CMK (cell line): ENCODE results near the gene NR2C2AP.
"Not testable (repeated sequence)": the region's sequence is repeated elsewhere in the genome, so short reads cannot be mapped to it uniquely, and the experiment has no call there.

ENCODE experiments used
- DNase-seq: peaks from one replicate; pipeline ENCODE4 v3.0.0-alpha.2; 2010; ENCODE audit warnings: low read depth

NR2C2AP gene

DNA sequence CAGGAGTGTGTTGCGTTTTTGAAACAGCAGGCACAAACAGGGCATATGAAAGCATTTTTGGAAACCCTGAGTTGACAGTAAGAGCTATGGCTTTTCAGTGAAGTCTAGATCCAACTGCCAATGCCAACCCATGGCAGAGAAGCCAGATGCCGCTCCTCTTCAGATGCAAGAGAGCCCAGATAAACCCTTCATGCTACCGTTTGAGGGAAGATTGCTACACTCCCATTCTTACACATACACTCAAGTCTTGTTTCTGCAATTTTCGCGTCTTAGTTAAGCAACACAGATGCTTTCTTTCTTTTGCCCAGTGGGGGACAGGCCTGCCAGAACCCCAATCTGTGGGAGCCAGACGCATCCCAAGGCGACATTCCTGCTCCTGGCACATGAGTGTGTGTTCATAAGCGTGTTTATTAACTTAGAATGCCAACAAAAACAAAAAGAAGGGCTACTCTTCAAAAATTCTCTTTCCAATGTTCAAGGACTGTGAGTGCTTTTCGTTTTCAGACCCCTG, 21.7 kb downstream of the NR2C2AP start:
- DNase-seq = no peak

DNA sequence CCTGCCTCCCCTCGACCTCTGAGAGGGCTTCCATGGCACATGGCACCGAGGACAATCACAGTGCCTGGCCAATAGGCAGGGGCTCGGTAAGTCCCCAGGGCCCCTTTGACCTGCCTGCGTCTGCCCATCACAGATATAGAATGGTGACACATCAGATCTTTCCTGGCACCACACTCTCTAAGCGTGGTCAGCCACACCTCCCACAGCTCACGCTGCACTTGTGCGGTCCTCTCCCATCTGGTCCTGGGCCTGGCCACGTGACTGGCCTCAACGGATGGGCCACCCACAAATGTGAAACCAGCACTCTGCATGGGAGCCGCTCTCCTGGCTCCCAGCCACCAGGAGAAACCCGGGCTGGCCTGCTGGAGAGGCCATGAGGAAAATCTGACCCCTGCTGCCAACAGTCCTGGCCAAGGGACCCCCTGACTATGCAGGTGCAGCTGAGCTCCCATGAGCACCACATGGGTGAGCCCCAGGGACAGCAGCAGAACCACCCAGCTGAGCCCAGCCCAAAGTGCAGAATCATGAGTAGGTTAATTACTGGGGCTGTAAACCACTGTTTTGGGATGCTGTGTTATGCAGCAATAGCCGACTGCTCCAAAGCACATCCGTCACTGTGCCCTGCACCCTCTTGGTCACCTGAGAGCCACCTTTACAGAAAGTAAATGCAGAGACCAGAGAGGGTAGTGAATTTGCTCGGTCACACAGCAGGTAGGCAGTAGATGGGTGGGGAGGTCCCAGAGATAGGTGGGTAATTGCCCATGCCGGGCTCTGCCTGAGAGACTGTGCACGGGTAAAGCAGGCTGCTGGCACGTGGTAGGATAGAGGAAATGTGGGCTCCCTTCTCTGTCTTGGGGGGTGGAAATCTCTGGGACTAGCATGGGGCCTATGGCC, 23.4 kb downstream of the NR2C2AP start:
- no peak for DNase-seq

DNA sequence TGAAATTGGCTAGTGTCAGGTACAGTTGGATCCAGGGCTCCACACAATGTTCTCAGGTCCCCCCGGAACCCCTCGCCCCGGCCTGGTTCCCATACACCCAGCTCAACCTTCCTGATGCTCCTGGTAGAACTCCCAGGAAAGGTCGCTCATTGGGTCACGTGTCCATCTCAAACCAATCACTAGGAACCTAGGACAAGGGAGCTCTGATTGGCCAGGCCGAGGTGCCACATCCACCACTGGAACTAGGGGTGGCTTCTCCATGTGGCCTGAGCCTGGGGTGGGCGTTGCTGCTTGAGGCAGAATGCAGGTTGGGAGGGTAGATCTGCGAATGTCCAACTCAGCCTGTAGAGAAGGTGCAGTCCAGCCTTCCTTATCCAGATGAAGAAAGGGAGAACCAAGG, 26.3 kb downstream of the NR2C2AP start:
- DNase-seq = no peak

DNA sequence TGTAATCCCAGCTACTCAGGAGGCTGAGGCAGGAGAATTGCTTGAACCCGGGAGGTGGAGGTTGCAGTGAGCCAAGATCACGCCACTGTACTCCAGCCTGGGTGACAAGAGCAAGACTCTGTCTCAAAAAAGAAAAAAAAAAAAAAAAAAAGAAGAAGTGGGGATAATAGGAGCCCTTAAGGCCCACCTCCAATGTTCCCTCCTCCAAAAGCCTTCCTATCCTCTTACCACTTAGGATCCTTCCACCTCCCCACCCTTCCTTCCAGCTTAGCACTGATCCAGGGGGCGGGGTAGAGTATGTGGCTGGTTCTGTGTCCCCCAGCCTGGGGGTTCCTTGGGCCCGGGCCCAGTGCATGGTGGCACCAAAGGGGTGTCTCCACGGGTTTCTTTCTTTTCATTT, 30.0 kb downstream of the NR2C2AP start:
- not testable (repeated sequence) for DNase-seq

DNA sequence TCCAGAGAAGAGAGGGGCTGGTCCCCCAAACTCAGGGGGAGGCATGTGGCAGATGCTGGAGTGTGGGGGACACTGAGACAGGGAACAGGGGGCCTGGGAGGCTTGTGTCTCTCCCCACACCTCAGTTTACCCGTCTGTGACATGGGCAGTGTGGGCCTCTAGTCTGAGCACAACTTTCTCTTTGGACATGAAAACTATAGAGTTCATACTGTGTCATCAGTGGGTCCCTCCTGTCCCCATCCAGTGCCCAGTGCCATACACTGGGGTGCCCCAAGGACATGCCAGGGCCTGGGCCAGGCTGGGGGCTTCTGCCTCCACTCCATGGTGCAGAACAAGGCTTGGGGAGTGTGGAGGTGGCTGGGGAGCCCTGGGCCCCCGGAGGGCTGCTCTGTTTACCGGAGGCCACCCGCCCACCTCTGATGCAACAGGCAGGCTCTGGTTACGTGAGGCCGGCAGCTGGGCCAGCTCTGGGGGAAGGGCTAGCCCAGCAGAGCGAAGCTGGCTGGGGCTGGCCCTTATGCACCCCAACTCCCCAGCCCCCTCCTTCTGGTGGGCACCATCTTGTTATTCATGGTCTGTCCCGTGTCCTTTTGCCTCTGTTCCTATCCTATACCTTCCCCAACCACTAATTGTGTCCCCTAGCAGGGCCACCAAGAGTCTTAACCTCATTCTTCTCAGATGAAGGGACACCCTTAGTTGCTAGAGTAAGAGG, 31.2 kb downstream of the NR2C2AP start:
- DNase-seq = no peak

DNA sequence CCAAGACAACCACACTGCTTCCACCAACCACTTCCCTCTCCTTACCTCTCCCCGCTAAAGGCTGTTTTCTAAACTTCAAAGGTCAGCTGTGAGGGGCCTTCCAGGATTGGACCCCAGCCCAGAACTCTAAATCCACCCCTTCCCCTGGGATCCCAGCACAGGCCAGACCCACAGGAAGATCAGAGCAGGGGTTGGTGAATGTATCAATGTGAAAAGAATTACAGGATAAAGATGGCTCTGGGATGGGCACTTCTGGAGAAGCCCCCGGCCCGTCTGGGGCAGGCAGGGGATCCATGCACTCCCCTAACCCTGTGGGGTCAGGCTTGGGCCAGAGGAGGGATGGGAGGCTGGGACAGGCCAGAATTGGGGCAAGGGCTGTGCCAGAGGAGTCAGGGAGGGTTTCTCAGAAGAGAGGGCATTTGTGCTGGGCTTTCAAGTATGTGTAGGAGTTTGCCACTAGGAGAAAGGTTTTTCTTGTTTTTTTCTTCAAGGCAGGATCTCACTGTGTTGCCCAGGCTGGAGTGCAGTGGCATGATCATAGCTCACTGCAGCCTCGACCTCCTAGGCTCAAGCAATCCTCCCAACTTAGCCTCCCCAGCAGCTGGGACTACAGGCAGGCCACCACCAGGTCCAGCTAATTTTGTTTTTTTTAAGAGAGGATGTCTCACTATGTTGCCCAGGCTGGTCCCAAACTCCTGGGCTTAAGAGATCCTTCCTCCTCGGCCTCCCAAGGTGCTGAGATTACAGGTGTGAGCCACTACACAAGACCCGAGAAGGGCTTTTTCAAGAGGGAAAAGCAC, 32.1 kb downstream of the NR2C2AP start:
- no peak for DNase-seq

DNA sequence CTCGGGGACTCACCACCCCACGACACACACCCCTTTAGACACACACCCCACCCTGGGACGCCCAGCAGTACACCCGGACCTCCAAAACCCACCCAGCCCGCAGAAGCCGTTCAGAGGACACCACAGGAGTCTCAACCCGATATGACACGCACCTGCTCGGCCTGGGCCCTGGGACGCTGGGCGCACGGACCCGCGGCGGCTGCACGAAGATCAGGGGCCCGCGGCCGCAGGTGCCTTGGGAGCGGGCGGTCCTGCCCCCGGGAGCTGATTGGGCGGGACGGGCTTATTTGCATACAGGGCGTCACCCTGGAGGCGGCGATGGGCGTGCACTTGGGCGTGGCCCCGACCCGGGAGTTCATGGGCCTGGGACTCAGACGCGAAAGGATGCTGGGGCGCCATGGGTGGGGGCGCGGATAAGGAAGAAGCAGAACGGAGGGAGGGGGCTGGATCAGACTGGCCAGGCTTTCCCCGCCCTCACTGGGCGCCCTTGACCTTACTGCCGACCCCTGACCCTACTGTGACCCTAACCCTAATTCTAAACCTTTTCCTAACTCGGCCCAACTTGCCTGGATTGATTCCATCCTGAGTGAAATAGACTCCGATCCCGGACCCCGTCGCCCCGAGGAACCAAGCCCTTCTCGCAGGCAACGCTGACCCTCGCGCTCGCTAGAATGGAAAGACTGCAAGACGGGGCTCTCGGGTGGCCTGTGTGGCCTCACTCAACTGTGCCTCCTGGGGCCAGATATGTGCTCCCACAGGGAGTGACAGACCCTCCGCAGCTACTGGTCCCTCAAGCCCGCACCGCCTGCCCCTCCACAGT, 33.0 kb downstream of the NR2C2AP start, which contains the start of gene MEF2B:
Gene MEF2B (minus strand): TSS at position 211 of the 820 bp plus-strand sequence. CDS start 19,528 bp downstream, outside the sequence.
- DNase-seq = no peak

DNA sequence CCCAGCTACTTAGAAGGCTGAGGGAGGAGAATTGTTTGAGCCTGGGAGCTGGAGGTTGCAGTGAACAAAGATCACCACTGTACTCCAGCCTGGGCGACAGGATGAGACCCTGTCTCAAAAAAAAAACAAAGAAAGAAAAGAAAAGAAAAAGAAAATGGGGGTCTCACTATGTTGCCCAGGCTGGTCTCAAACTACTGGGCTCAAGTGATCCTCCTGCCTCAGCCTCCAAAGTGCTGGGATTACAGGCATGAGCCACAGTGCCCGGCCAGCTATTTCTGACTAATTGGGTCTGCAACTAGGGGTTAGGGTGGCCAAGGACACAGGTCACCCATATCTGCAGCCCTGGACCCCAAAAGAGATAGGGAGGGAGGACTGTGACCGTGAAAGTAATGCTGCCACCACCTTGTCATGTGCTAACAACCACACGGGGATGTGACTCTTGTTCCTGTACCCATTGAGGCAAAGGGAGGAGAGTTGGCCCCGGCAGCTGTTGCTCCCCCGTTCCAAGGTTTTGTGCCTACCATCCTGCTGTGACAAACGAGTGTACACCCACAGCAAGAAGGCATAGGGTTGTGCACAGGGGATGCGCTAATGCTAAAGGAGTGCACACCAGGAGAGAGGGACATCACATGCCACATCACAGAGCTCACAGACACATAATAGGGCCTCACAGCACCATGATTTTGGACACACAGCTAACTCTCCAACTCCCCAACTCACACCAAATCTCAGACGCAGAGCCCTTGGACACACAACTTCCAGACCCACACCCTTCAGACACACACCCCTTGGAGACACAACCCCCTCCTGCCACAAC, 33.8 kb downstream of the NR2C2AP start:
- DNase-seq = no peak

DNA sequence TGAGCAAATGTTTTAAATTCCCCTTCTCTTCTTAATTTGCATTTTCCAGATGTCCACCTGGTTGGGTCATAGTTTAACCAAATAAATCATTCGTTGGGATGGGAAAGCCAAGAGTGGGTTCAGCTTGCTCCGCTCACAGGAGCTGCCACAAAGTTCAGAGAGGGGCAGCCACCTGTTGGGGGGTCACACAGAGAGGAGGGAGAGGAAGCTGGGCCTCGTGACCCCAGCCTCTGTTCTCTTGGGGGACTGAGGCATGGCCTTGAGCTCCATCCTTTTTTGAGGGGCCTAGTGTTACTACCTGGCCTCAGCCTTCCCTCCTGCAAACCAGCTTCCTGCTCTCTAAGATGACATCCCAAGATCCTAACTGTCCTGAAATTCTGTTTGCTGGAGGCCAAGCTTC, 35.6 kb downstream of the NR2C2AP start:
- DNase-seq = no peak

DNA sequence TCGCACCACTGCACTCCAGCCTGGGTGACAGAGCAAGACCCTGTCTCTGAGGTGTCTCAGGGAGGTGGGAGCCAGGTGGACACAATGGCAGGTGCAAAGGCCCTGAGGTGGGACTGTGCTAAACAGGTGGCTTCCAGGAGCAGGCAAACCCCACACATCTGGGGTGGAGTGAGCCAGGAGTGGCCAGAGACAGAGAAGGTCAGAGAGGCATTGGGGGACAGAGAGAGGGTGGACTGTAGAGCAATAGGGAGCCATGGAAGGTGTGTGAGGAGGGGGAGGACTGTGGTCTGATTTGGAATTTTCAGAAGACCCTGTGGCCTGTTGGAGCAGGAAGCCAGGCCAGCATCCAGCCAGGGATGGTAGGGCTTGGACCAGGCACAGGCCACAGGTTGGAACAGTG, 37.8 kb downstream of the NR2C2AP start:
- DNase-seq = no peak

DNA sequence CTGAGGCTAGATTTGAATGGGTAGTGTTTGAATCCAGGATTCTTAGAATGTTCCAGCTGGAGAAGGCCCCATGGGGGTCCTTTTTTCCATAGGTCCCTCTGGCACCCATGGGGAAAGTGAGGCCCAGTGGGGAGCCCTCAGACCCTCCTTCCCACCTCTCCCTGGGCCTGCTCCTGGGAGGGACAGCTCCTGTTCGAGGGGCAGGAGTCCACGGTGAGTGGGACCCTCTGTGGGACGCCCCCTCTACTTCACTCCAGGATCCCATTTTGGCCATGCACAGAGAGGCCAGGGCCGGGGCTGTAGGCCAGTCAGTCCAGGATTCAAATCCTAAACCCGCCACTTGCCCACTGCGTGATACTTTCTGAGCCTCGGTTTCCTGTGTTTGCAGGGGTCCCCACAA, 40.7 kb downstream of the NR2C2AP start:
- DNase-seq = no peak

DNA sequence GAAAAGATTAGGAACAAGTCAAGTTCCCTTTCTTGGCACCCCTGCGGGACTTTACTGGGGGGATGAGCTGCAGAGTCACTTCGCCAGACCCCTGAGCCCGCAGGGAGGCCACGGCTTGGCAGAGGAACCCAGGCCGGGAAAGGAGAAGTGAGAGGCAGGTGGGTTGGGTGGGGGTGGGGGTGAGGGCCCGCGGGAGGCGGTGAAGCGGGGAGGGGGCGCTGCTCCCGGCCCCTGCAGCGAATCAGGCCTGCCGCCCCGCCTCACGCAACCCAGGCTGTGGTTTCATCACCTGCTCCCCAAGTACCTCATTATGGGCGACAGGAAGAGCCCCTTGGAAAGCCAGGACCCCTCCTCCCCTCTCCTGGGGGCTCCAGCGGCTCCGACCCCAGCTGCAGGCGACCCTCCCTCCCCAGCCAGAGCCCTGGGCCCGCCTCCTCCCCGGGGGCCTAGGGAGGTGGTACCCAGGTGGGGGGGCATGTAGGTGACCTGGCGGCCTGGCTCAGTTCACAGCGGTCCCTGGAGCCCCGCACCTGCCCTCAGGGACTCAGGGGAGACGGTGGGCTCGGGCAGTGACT, 42.7 kb downstream of the NR2C2AP start:
- no peak for DNase-seq

DNA sequence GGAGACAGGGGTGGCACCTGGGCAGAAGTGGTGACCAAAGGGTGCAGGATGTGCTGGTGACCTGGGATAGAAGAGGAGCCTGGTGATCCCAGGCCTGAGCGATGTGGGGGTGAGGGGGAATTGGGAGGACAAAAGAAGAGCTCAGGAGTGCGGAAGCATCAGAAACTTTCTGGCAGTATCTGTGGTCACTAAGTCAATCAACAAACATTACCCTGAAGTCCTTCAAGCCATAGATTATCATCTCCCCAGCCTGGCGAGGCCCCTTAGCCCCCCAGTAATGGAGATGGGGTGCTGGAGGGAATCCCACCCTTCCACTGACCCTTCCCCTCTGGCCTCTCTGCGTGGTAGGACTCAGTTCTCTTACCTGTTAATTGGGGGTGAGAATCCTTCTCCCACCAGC, 43.7 kb downstream of the NR2C2AP start:
- DNase-seq = no peak

DNA sequence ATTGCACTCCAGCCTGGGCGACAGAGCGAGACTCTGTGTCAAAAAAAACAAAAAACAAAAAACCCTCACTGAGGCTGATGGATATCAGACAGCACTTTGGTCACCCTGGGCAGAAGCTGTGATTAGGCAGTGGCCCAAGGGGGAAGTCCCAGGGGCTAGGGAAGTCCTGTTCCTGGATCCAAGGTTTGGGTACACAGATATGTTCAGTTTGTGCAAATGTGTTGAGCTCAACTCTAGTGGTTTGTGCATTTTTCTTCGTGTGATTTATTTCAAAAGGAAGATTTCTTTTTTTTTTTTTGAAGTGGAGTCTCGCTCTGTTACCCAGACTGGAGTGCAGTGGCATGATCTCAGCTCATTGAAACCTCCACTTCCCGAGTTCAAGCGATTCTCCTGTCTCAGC, 45.4 kb downstream of the NR2C2AP start:
- DNase-seq = no peak

DNA sequence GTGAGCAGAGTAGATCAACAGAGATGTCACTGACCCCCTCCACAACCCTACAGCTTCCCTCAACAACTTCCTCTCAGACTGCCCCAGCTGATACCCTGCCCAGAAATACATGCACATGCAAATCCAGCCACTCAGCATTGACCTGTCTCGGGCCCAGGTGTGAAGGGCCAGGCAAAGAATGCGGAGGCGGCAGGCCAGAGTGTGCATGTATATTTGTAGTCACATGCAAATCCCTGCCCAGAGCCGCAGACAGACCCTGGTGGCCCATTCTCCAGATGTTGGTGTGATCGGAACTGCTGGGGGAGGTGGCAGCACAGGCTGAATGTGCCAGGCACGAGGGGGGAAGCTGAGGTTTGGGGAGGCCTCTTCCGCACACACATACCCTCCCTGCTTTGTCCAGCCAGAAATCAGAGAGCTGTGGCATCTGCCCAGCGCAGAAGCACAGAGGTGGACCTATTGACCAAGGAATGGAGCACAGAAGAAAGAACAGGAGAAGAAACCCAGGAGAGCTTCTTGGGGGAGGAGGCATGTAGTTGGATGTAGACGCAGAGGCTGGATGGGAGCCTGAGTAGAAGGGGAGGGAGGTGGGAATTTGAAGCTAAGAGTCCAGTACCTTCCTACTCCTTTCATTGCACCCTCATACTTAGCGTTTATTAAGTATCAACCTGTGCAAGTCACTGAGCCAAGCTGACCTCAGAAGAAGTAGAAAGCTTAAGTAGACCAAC, 47.6 kb downstream of the NR2C2AP start:
- DNase-seq = no peak

DNA sequence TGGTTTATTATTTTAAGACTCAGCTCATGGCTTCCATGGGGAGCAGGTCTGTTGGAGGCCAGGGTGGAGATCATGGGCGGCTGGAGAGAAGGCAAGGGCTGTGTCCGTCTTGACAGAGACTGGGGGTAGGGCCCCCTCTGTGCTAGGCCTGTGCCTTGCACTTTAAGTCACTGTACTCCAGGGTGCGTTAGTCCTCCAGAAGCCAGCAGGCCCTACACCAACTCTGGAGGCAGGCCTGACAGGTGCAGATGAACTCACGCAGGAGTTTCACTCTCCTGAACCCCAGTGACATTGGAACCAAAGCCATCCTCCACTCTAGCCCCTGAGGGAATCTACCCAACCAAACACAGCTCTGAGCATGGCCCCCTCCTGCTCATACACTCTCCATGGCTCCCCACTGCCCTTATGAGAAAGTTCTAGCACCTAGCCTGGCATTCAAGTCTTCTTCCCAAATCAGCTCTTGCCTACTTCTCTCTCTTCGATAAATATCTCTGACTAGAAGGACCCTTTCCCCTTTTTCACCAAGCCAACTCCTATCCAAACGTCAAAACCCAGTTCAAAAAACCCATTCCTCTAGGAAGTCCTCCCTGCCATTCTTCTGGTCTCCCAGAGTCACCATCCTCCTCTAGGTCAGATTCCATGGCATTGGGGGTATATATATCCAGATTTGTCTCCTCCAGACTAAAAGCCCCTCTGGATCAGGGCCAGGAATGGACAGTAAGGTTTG, 48.3 kb downstream of the NR2C2AP start:
- no peak for DNase-seq

DNA sequence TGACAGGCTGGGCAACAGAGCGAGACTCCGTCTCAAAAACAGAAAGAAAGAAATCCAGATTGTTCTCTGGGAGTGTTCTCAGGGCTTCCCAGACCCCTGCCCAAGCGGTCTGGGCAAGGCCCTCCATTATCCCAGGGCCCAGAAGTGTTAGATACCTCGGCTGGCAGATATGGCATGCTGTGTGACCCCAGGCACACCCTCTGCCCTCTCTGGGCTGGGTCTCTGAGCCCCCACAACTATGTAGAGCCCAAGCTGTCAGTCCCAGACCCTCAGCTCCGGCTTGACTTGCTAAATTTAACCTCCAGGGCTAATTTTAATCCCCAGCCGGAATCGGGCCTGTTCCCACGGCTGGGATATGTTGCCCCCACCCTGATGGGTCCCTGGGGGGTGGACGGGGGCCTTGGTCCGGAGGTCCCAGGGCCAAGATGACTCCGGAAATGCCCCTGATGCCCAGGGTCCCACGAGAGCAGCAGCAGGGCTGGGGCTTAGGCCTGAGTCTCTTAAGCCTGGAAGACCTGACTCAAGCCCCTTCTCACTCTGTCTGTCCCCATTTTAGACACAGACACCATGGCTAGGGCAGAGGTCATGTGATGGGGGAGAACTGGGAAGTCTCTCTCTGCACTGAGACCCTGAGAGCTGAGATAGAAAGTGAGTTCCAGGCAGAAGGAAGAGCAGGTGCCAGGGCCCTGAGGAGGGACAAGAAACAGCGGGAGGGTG, 50.4 kb downstream of the NR2C2AP start:
- DNase-seq = no peak

DNA sequence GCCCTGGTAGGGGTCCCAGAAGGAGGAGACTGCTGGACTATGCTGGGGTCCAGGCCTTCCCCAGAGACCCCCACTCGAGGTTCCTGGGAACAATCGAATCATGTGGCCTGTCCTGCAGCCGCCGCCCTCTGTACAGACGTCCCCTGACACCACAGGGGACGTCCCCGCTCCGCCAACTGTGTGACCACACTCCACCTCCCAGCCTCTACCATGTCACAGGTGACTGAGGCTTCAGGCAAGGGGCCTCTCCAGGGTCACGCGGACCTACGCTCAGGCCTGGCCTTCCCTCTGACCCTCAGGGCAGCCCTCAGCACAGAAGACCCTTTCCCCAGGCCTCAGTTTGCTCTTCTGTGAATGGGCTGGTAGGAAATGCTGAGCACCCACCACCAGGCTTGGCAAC, 51.8 kb downstream of the NR2C2AP start:
- no peak for DNase-seq
